ENCODE data around the gene MEF2B.

GRCh38 chr19:19111136-19111835, 58.8 kb downstream of the MEF2B start:
- TF ChIP-seq CTCF (IDR thresholded peaks at IDR 0.05) (no peak), EP300 (IDR thresholded peaks at IDR 0.05) (no peak)
